DND-41 (cell line): ENCODE data around the gene RGS5.

Experiments used
- ATAC-seq: fragments of 200-7000 bp; cut with Tn5 transposase; 3 replicates; pipeline ENCODE4 v1.9.1; 2021; ENCODE audit warnings: low read depth; ENCODE audit not compliant: insufficient read depth
- DNase-seq: peaks from one replicate; pipeline ENCODE4 v3.0.0-alpha.2; 2020
- H2AFZ ChIP-seq: 2 replicates; pipeline ENCODE4 v1.6.0; 2012; ENCODE audit warnings: low read depth, low read length
- H3K27ac ChIP-seq: 2 replicates; pipeline ENCODE4 v1.5.1; 2012; ENCODE audit warnings: low read length, inconsistent platforms
- H3K27me3 ChIP-seq: fragments of 200-600 bp; sonication (generic); 2 replicates; pipeline ENCODE4 v1.6.0; 2012; ENCODE audit warnings: low read length, mild to moderate bottlenecking, inconsistent platforms; ENCODE audit not compliant: insufficient read depth, poor library complexity
- H3K36me3 ChIP-seq: 2 replicates; pipeline ENCODE4 v1.5.1; 2012; ENCODE audit warnings: low read length, inconsistent platforms; ENCODE audit not compliant: insufficient read depth
- H3K4me1 ChIP-seq: 2 replicates; pipeline ENCODE4 v1.5.1; 2012; ENCODE audit warnings: mild to moderate bottlenecking, low read length; ENCODE audit not compliant: insufficient read depth
- H3K4me2 ChIP-seq: 2 replicates; pipeline ENCODE4 v1.6.0; 2012; ENCODE audit warnings: mild to moderate bottlenecking, moderate library complexity, low read length, inconsistent platforms; ENCODE audit not compliant: insufficient read depth
- H3K4me3 ChIP-seq, 2 experiments: fragments of 200-600 bp in 1 of 2; shearing (Covaris generic) in 1 of 2; 2 replicates each; pipeline ENCODE4 v1.5.1; 2012 to 2016; ENCODE audit warnings: inconsistent platforms in 2 of 2, low read length in 2 of 2, mild to moderate bottlenecking in 2 of 2, low read depth in 1 of 2, moderate library complexity in 1 of 2
- H3K79me2 ChIP-seq: 2 replicates; pipeline ENCODE4 v1.6.0; 2012; ENCODE audit warnings: low read length, inconsistent platforms; ENCODE audit not compliant: insufficient read depth
- H3K9ac ChIP-seq: 2 replicates; pipeline ENCODE4 v1.6.0; 2012; ENCODE audit warnings: low read depth, mild to moderate bottlenecking, inconsistent platforms, low read length, moderate library complexity
- H3K9me3 ChIP-seq: 2 replicates; pipeline ENCODE4 v1.5.1; 2012; ENCODE audit warnings: low read length, moderate library complexity, mild to moderate bottlenecking, inconsistent platforms; ENCODE audit not compliant: insufficient read depth, severe bottlenecking
- H4K20me1 ChIP-seq: 2 replicates; pipeline ENCODE4 v1.6.0; 2012; ENCODE audit warnings: low read length; ENCODE audit not compliant: insufficient read depth
- EZH2 ChIP-seq: IDR thresholded peaks from 3 replicates; pipeline ENCODE4 v1.6.1; 2012; ENCODE audit warnings: borderline replicate concordance, low read depth, mild to moderate bottlenecking, moderate library complexity, low read length, inconsistent platforms; ENCODE audit not compliant: severe bottlenecking
- TF ChIP-seq, protein P1 (sequence below): IDR thresholded peaks from 2 replicates; pipeline ENCODE4 v1.5.1; 2012; ENCODE audit warnings: borderline replicate concordance, low read length, moderate library complexity, mild to moderate bottlenecking; ENCODE audit not compliant: poor library complexity, severe bottlenecking; ENCODE audit errors: extremely low read depth

The RGS5 gene

DNA sequence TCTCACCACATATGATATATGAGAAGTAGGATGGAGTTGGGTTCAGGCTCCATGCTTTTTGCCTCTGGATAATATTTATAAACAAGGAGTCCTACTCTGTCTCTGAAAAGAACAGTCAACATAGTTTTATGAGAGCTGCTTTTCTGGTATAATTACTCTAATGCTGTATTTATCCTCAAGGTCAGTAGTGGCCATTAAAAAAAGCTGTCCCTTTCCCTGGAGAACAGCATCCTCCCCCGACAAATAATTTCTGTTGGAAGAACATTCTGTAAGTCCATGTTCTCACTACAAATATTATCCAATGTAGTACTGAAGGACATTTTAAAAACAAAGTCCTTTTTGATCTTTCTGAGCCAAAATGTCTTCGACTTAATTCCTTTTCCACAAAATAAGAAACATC lies 9.0 kb upstream of the RGS5 start:
- Histone ChIP-seq H3K9me3 (no peaks in the 10 kb centered on the region), H3K79me2 (no peaks in the 10 kb centered on the region), H3K9ac (no peak overlapping the region), H3K27me3 (peaks cover 4% of the 10 kb centered on the region), H3K4me2 (no peak overlapping the region), H3K27ac (no peak overlapping the region), H3K36me3 (no peaks in the 10 kb centered on the region), H3K4me3 (no peak overlapping the region), H2AFZ (no peak overlapping the region), H4K20me1 (no peaks in the 10 kb centered on the region), H3K4me1 (no peaks in the 10 kb centered on the region)
- ATAC-seq (no peak), DNase-seq (no peak)
- TF ChIP-seq, protein P1, sequence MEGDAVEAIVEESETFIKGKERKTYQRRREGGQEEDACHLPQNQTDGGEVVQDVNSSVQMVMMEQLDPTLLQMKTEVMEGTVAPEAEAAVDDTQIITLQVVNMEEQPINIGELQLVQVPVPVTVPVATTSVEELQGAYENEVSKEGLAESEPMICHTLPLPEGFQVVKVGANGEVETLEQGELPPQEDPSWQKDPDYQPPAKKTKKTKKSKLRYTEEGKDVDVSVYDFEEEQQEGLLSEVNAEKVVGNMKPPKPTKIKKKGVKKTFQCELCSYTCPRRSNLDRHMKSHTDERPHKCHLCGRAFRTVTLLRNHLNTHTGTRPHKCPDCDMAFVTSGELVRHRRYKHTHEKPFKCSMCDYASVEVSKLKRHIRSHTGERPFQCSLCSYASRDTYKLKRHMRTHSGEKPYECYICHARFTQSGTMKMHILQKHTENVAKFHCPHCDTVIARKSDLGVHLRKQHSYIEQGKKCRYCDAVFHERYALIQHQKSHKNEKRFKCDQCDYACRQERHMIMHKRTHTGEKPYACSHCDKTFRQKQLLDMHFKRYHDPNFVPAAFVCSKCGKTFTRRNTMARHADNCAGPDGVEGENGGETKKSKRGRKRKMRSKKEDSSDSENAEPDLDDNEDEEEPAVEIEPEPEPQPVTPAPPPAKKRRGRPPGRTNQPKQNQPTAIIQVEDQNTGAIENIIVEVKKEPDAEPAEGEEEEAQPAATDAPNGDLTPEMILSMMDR = no peak
- TF ChIP-seq EZH2 = no peak

DNA sequence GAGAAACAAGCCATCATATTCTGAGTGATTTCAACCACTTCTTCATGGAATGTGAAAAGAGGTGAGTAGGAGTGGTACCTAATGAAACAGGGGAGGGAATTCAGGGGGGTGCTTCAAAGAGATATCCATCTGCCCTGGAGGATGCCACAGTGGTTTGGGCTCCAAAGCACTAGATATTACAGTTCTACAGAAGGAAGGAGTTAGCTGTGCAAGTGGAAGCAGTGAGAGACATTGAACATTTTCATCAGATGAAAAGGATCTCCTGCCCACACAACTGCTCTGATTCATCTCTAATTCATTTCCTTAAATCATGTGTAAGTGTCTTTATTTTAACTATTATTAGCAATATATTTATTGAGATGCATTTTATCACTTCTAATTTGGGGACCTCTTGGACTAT lies 2.8 kb upstream of the RGS5 start:
- no peak for DNase-seq
- Histone ChIP-seq H3K4me1 (no peaks in the 10 kb centered on the region), H3K9ac (no peak overlapping the region), H4K20me1 (no peaks in the 10 kb centered on the region), H3K4me3 (no peak overlapping the region), H3K27me3 (no peaks in the 10 kb centered on the region), H3K4me2 (no peak overlapping the region), H3K9me3 (no peaks in the 10 kb centered on the region), H3K79me2 (no peaks in the 10 kb centered on the region), H2AFZ (no peak overlapping the region), H3K36me3 (no peaks in the 10 kb centered on the region), H3K27ac (no peak overlapping the region)
- no peak for TF ChIP-seq EZH2
- TF ChIP-seq, protein P1 = no peak
- ATAC-seq = no peak

GRCh38 chr1:163203561-163203960 lies 845 bp upstream of the RGS5 start:
- ATAC-seq = no peak
- no peak overlapping the region for H2AFZ ChIP-seq
- H3K4me3 ChIP-seq = no peak overlapping the region
- no peaks in the 10 kb centered on the region for H4K20me1 ChIP-seq
- no peak overlapping the region for H3K27ac ChIP-seq
- no peaks in the 10 kb centered on the region for H3K9me3 ChIP-seq
- H3K9ac ChIP-seq = no peak overlapping the region
- TF ChIP-seq, protein P1 = no peak
- no peak for TF ChIP-seq EZH2
- no peaks in the 10 kb centered on the region for H3K36me3 ChIP-seq
- H3K27me3 ChIP-seq = no peaks in the 10 kb centered on the region
- H3K4me2 ChIP-seq = no peak overlapping the region
- no peaks in the 10 kb centered on the region for H3K79me2 ChIP-seq
- DNase-seq = no peak
- H3K4me1 ChIP-seq = no peaks in the 10 kb centered on the region

- H3K9me3 ChIP-seq = no peaks in the 10 kb centered on the region
- no peak overlapping the region for H3K9ac ChIP-seq
- no peak for TF ChIP-seq EZH2
- TF ChIP-seq, protein P1 = no peak
- H3K27me3 ChIP-seq = no peaks in the 10 kb centered on the region
- DNase-seq = no peak
- no peak for ATAC-seq
- H4K20me1 ChIP-seq = no peaks in the 10 kb centered on the region
- H3K27ac ChIP-seq = no peak overlapping the region
- H2AFZ ChIP-seq = no peak overlapping the region
- H3K79me2 ChIP-seq = no peaks in the 10 kb centered on the region
- H3K4me2 ChIP-seq = no peak overlapping the region
- no peak overlapping the region for H3K4me3 ChIP-seq
- H3K36me3 ChIP-seq = no peaks in the 10 kb centered on the region
- H3K4me1 ChIP-seq = no peaks in the 10 kb centered on the region
Measured at GRCh38 chr1:163201906-163202305, 810 bp downstream of the RGS5 start.
